ENCODE data around the gene BRD7. TPM values are rescaled to one million over a fixed set of nuclear protein-coding genes. Genes with fewer than 3 reads are reported as not detected.

BRD7 gene
- total and polyA plus RNA-seq, 2 of the 4 experiments (the other 2 are of a cell fraction) = 24.8 to 29.9 TPM

DNA sequence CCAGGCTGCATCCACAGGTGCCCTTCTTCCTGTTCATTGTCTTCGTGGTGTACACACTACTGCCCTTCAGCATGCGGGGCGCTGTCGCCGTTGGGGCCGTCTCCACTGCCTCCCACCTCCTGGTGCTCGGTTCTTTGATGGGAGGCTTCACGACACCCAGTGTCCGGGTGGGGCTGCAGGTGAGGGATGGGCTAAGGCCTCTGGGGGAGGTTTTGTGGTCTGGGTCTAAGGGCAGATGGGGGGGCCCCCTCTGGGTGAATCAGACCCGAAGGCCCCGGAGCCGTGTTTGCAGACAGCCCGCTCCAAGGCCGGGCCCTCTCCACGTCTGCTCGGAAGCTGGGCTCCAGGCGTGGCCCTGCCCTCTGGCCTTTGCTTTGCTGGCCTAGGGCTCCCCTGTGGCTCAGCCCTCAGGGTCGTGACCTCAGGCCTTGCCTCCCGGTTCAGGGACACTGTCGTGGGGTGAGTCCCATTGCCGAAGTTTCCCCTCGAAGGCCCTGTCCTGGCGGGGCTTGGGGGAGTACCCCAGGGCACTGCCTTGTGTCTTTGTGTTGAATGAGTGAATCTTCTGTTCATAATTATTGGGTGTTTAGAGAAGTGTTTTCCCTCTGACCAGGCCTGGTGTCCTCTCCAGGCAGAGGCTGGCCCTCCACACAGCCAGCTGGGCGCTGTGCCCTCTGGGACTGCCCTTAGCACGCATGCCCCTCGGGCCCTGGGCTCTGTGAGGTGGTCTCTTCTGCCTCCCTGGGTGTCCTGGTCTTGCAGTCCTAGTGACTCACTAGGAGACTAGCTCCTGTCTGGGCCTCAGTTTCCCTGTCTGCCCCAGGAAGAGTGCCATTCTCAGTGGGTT, 76.8 kb downstream of the BRD7 start:
- H3K9ac ChIP-seq (ENCODE audit: low read depth, low read length) = no peak overlapping the region
- H3K56ac ChIP-seq (ENCODE audit: extremely low read depth, insufficient read depth, low read length) = no peak overlapping the region
- no peak overlapping the region for H2BK15ac ChIP-seq (ENCODE audit: low read depth, low read length)
- H3K4me2 ChIP-seq (ENCODE audit: low read depth, low read length) = no peak overlapping the region
- ChIA-PET CTCF (no interaction called here), POLR2A (ENCODE audit: unreplicated experiment) (no interaction called here)
- no peak overlapping the region for H2BK20ac ChIP-seq (ENCODE audit: low read depth, low read length)
- H3K79me1 ChIP-seq (ENCODE audit: low read depth in 1 of 2, low read length in 2 of 2) = peaks cover 5 to 7% of the 10 kb centered on the region in 2 experiments; a peak in 2 of 4 replicates
- in situ Hi-C loops (cut with MboI; ENCODE audit: low sequenced_read_pairs) = no loop called here
- H2AK9ac ChIP-seq (replicated peaks; ENCODE audit: low read depth, low read length, poor library complexity) = no peak overlapping the region
- dilution Hi-C loops (cut with HindIII; ENCODE audit: low sequenced_read_pairs, unreplicated experiment) = no loop called here
- no peak overlapping the region for H4K8ac ChIP-seq (ENCODE audit: low read depth in 2 of 2, low read length in 2 of 2)
- H3K18ac ChIP-seq (ENCODE audit: low read depth, low read length) = no peak overlapping the region
- no peak overlapping the region for H2AFZ ChIP-seq (replicated peaks; ENCODE audit: low read length, poor library complexity)
- no peak overlapping the region for H3K4ac ChIP-seq (ENCODE audit: low read depth, low read length)
- H3K27ac ChIP-seq (ENCODE audit: insufficient read depth, low read length) = no peak overlapping the region
- H4K5ac ChIP-seq (ENCODE audit: low read depth, low read length) = no peak overlapping the region
- WGBS, 2 experiments (ENCODE audit: extremely low coverage in 2 of 2, insufficient read length in 1 of 2) = 91% methylated on average over 6 of the region's 26 CpGs; no CpG with 5 or more reads in 1 of the 2 experiments
- H3K14ac ChIP-seq (replicated peaks; ENCODE audit: low read depth, low read length) = no peak overlapping the region
- H2BK5ac ChIP-seq (ENCODE audit: low read depth, low read length, poor library complexity, severe bottlenecking) = no peak overlapping the region
- H3K4me1 ChIP-seq (ENCODE audit: control insufficient read depth, insufficient read depth, low read length) = no peaks in the 10 kb centered on the region
- H4K20me1 ChIP-seq (ENCODE audit: insufficient read depth, low read length) = no peaks in the 10 kb centered on the region
- ATAC-seq (ENCODE audit: low read depth) (no peak), DNase-seq (no peak)
- H2BK120ac ChIP-seq (ENCODE audit: low read depth, low read length) = no peak overlapping the region
- peaks cover 8% of the 10 kb centered on the region; the same call in 1 of the 2 replicates for H3K36me3 ChIP-seq (ENCODE audit: control insufficient read depth, insufficient read depth, low read length)
- intact Hi-C loops (cut with micrococcal nuclease) = no loop called here
- H3K9me3 ChIP-seq (ENCODE audit: control insufficient read depth, insufficient read depth, low read length) = no peaks in the 10 kb centered on the region
- no peak overlapping the region for H2AK5ac ChIP-seq (ENCODE audit: low read depth, low read length)
- no peak overlapping the region for H3K23ac ChIP-seq (ENCODE audit: low read depth, low read length)
- H3K9me1 ChIP-seq (ENCODE audit: insufficient read depth, low read length) = peaks cover 3% of the 10 kb centered on the region; the same call in 1 of the 2 replicates
- H4K91ac ChIP-seq (ENCODE audit: insufficient read depth, low read depth, low read length) = no peak overlapping the region
- no TSS peak for BruUV-seq (replicated peaks)
- no peaks in the 10 kb centered on the region for H3K27me3 ChIP-seq (ENCODE audit: control insufficient read depth, insufficient read depth, low read length)
- no peak for TF ChIP-seq BHLHE40 (IDR thresholded peaks at IDR 0.05; ENCODE audit: low read depth, low read length)
- no peak overlapping the region for H3K4me3 ChIP-seq (ENCODE audit: insufficient read depth, low read depth, low read length)

Measured in IMR-90 (cell line).